Fibroblast of pulmonary artery (primary cell): ENCODE data around the gene KCNQ5.
A peak's percentile ranks its signal among the peaks of the same experiment; 100 is the strongest.

Source experiments
- DNase-seq: peaks from one replicate; pipeline ENCODE4 v3.0.0-alpha.2; 2010; ENCODE audit warnings: low read depth
- H3K4me3 ChIP-seq: replicated peaks from 2 replicates; pipeline ENCODE4 v1.5.1; 2011; ENCODE audit warnings: low read depth, mild to moderate bottlenecking, control low read depth, low read length, moderate library complexity
- CTCF ChIP-seq: IDR thresholded peaks from 2 replicates; pipeline ENCODE4 v1.5.1; 2011; ENCODE audit warnings: mild to moderate bottlenecking, control low read depth, low read length, inconsistent platforms; ENCODE audit errors: missing control alignments

The KCNQ5 gene

GRCh38 chr6:72657407-72658197 is 35.7 kb downstream of the KCNQ5 start:
- TF ChIP-seq CTCF: no peak
- no peak overlapping the region for H3K4me3 ChIP-seq
- peak; percentile 28 for DNase-seq

GRCh38 chr6:72659754-72660153 is 37.9 kb downstream of the KCNQ5 start:
- DNase-seq: no peak
- H3K4me3 ChIP-seq: no peak overlapping the region
- no peak for TF ChIP-seq CTCF

GRCh38 chr6:72661411-72661810 is 39.5 kb downstream of the KCNQ5 start:
- no peak overlapping the region for H3K4me3 ChIP-seq
- no peak for DNase-seq
- TF ChIP-seq CTCF: no peak

GRCh38 chr6:72665599-72665998 is 43.7 kb downstream of the KCNQ5 start:
- no peak overlapping the region for H3K4me3 ChIP-seq

GRCh38 chr6:72669324-72669723 is 47.5 kb downstream of the KCNQ5 start:
- DNase-seq: no peak
- H3K4me3 ChIP-seq: no peak overlapping the region
- no peak for TF ChIP-seq CTCF

More at GRCh38 chr6:72665599-72665998, 43.7 kb downstream of the KCNQ5 start:
- TF ChIP-seq CTCF: no peak
- DNase-seq: no peak

- no peak for TF ChIP-seq CTCF
- no peak for DNase-seq
- no peak overlapping the region for H3K4me3 ChIP-seq
These were observed 51.0 kb downstream of the KCNQ5 start for GRCh38 chr6:72672906-72673305.

- TF ChIP-seq CTCF: no peak
- no peak overlapping the region for H3K4me3 ChIP-seq
- DNase-seq: no peak
These were observed 53.0 kb downstream of the KCNQ5 start for GRCh38 chr6:72674842-72675241.
